ENCODE results near the gene GLRX. TPM values are rescaled to one million over a fixed set of nuclear protein-coding genes. Genes with fewer than 3 reads are reported as not detected.
A peak's percentile ranks its signal among the peaks of the same experiment; 100 is the strongest.

Gene GLRX
- total RNA-seq, 2 donors from 2014 or later, result 18.9 to 26.3 TPM

DNA sequence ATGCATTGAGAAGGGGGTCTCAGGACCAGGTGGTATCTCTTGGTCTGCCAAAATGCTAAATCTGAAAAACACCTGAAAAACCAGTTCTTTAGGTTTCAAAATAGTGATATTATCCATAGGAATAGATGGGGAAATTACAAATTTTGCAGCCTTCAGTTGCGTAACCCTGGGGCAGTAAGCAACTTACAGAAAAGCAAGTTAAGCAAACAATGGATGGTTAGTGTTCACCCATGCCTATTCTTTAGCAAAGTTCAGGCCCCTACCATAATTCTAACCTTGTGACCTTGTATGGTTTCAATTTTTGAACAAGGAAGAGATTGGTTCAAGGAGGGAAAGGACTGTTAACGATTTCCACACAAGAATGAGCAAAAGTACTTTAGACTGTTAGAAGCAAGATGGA is 24.5 kb downstream of the GLRX start:
- Histone ChIP-seq H3K36me3 (ENCODE audit: control insufficient read depth, insufficient read depth, low read length) (peaks cover 38% of the 10 kb centered on the region), H3K27me3 (ENCODE audit: control insufficient read depth, insufficient read depth, low read length, poor library complexity, severe bottlenecking) (no peaks in the 10 kb centered on the region), H3K9me3 (ENCODE audit: control insufficient read depth, low read length) (no peaks in the 10 kb centered on the region), H3K9ac (ENCODE audit: extremely low read depth, low read length, poor library complexity, severe bottlenecking) (no peak overlapping the region), H3K4me1 (ENCODE audit: control insufficient read depth, insufficient read depth, low read length) (peaks cover under 1% of the 10 kb centered on the region), H3K27ac (ENCODE audit: low read depth, low read length) (no peak overlapping the region), H3K4me3 (ENCODE audit: low read length) (no peak overlapping the region)
- Mint-ChIP-seq H3K9me3 (no peaks in the 10 kb centered on the region), H3K4me1 (peaks cover 8% of the 10 kb centered on the region), H3K36me3 (ENCODE audit: low read depth) (peaks cover 24% of the 10 kb centered on the region), H3K27ac (no peak overlapping the region), H3K4me3 (no peak overlapping the region), H3K27me3 (ENCODE audit: insufficient read depth) (no peaks in the 10 kb centered on the region)
- TF ChIP-seq, protein P1, sequence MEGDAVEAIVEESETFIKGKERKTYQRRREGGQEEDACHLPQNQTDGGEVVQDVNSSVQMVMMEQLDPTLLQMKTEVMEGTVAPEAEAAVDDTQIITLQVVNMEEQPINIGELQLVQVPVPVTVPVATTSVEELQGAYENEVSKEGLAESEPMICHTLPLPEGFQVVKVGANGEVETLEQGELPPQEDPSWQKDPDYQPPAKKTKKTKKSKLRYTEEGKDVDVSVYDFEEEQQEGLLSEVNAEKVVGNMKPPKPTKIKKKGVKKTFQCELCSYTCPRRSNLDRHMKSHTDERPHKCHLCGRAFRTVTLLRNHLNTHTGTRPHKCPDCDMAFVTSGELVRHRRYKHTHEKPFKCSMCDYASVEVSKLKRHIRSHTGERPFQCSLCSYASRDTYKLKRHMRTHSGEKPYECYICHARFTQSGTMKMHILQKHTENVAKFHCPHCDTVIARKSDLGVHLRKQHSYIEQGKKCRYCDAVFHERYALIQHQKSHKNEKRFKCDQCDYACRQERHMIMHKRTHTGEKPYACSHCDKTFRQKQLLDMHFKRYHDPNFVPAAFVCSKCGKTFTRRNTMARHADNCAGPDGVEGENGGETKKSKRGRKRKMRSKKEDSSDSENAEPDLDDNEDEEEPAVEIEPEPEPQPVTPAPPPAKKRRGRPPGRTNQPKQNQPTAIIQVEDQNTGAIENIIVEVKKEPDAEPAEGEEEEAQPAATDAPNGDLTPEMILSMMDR (conservative IDR thresholded peaks at IDR 0.05), result no peak
- DNase-seq, result no peak
- 100% methylated on average over 1 to 2 of the region's 2 CpGs for WGBS, 2 experiments (ENCODE audit: insufficient coverage in 1 of 2, insufficient read length in 1 of 2)

DNA sequence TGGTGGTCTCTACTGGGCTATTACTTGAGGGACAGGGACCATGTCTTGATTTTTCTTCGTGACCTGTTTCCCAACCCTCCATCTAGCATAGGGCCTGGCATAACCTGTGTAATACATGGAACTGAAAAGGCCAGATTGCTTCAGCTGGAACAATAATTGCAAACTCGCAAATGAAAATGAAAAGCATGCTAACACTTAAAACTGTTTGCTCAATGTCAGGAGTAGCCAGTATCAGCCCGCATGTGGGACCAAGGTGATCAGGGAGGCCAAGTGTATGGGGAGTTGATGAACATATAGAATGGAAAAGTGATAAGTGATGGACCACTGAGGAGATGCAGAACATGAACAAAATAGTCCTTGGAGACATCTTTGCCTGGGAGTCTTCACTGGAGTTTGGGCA is 25.2 kb downstream of the GLRX start:
- WGBS, 2 experiments (ENCODE audit: insufficient coverage in 1 of 2, insufficient read length in 1 of 2), result 94% methylated on average over 3 of the region's 3 CpGs
- H3K27me3 Mint-ChIP-seq (ENCODE audit: insufficient read depth), result no peaks in the 10 kb centered on the region

DNA sequence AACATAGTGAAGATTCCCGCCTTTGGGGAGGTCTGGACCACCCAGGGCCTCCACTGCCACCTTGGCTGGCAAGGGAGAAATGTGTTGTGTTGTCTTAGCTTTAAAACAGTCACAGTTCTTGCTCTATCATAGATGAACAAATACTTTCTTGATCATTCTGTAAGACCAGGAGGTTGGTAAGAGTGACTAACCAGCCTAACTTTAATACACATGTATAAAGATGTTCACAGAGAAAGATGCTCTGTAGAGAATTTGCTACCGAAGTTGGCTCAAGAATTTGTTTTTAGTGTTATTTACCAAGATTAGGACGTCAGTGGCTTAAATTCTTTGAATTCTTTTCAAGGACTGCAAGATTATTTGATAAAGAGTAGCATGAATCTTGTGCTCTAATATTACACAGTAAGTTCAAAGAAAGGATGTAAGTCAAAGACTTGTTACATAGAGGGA is 28.4 kb downstream of the GLRX start:
- no peak for DNase-seq
- no peak overlapping the region for H3K9ac ChIP-seq (ENCODE audit: extremely low read depth, low read length, poor library complexity, severe bottlenecking)
- no peaks in the 10 kb centered on the region for H3K9me3 Mint-ChIP-seq
- H3K4me1 ChIP-seq (ENCODE audit: control insufficient read depth, insufficient read depth, low read length), result peaks cover 2% of the 10 kb centered on the region
- 84 to 89% methylated on average over 2 to 3 of the region's 3 CpGs for WGBS, 2 experiments (ENCODE audit: insufficient coverage in 1 of 2, insufficient read length in 1 of 2)
- H3K4me1 Mint-ChIP-seq, result peaks cover 12% of the 10 kb centered on the region
- no peaks in the 10 kb centered on the region for H3K9me3 ChIP-seq (ENCODE audit: control insufficient read depth, low read length)
- no peaks in the 10 kb centered on the region for H3K27me3 ChIP-seq (ENCODE audit: control insufficient read depth, insufficient read depth, low read length, poor library complexity, severe bottlenecking)
- H3K27ac Mint-ChIP-seq, result peak overlapping the region; percentile 70
- peaks cover 56% of the 10 kb centered on the region for H3K36me3 Mint-ChIP-seq (ENCODE audit: low read depth)
- no peak overlapping the region for H3K27ac ChIP-seq (ENCODE audit: low read depth, low read length)
- peaks cover 78% of the 10 kb centered on the region for H3K36me3 ChIP-seq (ENCODE audit: control insufficient read depth, insufficient read depth, low read length)
- H3K27me3 Mint-ChIP-seq (ENCODE audit: insufficient read depth), result no peaks in the 10 kb centered on the region
- TF ChIP-seq, protein P1 (conservative IDR thresholded peaks at IDR 0.05), result no peak
- H3K4me3 Mint-ChIP-seq, result no peak overlapping the region
- H3K4me3 ChIP-seq (ENCODE audit: low read length), result peak overlapping the region; percentile 47

More for the DNA sequence above, 25.2 kb downstream of the GLRX start:
- peaks cover 31% of the 10 kb centered on the region for H3K36me3 Mint-ChIP-seq (ENCODE audit: low read depth)
- Histone ChIP-seq H3K4me1 (ENCODE audit: control insufficient read depth, insufficient read depth, low read length) (no peaks in the 10 kb centered on the region), H3K36me3 (ENCODE audit: control insufficient read depth, insufficient read depth, low read length) (peaks cover 46% of the 10 kb centered on the region), H3K9me3 (ENCODE audit: control insufficient read depth, low read length) (no peaks in the 10 kb centered on the region), H3K27me3 (ENCODE audit: control insufficient read depth, insufficient read depth, low read length, poor library complexity, severe bottlenecking) (no peaks in the 10 kb centered on the region), H3K9ac (ENCODE audit: extremely low read depth, low read length, poor library complexity, severe bottlenecking) (no peak overlapping the region), H3K27ac (ENCODE audit: low read depth, low read length) (no peak overlapping the region), H3K4me3 (ENCODE audit: low read length) (no peak overlapping the region)
- TF ChIP-seq, protein P1 (conservative IDR thresholded peaks at IDR 0.05), result no peak
- H3K4me1 Mint-ChIP-seq, result peaks cover 8% of the 10 kb centered on the region
- DNase-seq, result no peak
- no peaks in the 10 kb centered on the region for H3K9me3 Mint-ChIP-seq
- H3K4me3 Mint-ChIP-seq, result no peak overlapping the region
- H3K27ac Mint-ChIP-seq, result no peak overlapping the region
